GM18508 (cell line): ENCODE results near the gene GPR160.

Source experiments
- ATAC-seq: cut with Tn5 transposase; IDR thresholded peaks from one replicate; pipeline ENCODE4 v1.9.1; 2021; ENCODE audit warnings: moderate number of reproducible peaks; ENCODE audit not compliant: insufficient read depth, unreplicated experiment

The GPR160 gene

DNA sequence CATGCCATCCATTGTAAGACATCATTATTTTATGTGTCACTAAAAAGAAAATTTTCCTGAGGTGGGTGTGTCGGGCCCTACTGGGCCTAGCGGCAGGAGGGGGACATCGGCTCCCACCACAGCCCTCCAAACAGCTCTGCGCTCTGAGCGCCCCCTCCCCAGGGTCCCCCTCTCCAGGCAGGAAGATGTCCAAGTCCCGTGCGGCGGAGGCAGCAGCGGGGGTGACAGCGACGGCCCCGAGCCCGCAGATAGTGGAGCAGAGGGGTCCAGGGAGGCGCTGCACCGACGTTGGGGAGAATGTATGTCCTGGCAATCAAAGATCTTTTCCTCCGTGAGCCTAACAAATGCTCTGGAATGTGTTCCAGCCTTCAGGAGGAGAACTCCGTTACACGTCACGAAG lies 24.3 kb downstream of the GPR160 start:
- ATAC-seq, result no peak

DNA sequence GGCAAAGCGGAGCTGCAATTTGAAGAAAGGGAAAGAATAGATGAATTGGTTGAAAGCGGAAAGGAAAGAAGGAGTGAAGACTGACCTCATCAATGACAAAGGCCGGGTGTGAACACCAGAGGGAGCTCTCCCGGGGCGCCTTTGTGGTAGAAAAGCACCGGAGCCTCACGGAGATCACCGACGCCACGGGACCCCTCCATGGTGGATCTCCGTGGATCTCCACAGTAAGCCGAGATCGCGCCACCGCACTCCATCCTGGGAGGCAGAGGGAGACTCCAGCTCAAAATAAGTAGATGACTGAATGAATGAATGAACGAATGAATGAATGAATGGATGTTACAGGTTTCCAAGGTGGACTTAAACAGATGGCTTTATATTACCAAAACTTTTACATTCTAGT lies 25.0 kb downstream of the GPR160 start:
- ATAC-seq, result no peak

- ATAC-seq, result no peak
Observed at GRCh38 chr3:170063691-170064090, 25.9 kb downstream of the GPR160 start.

GRCh38 chr3:170064108-170064507 lies 26.3 kb downstream of the GPR160 start:
- no peak for ATAC-seq

GRCh38 chr3:170075441-170076091 lies 37.8 kb downstream of the GPR160 start:
- no peak for ATAC-seq

DNA sequence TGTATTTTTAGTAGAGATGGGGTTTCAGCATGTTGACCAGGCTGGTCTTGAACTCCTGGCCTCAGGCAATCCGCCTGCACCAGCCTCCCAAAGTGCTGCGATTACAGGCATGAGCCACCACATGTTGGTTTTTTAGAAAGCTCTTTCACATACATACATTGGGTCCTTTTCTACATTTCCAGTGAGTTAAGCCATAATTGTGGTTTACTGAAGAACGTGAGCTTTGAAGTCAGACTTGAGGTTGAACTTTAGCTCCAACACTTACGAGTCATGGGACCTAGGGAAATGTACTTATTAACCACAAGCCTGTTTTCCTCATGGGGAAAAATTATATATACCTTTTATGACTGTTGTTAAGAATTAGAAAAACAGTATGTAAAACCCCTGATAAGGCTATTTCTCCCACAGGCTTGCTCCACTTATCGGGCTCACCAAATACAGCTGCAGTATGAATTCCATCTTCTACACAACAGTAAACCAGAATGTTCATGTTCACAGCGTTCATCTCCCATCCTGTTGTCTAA lies 39.0 kb downstream of the GPR160 start:
- ATAC-seq, result no peak

- ATAC-seq, result no peak
Observed at GRCh38 chr3:170077361-170077760, 39.6 kb downstream of the GPR160 start.

- ATAC-seq, result no peak
Observed at GRCh38 chr3:170078620-170079281, 41.0 kb downstream of the GPR160 start.

DNA sequence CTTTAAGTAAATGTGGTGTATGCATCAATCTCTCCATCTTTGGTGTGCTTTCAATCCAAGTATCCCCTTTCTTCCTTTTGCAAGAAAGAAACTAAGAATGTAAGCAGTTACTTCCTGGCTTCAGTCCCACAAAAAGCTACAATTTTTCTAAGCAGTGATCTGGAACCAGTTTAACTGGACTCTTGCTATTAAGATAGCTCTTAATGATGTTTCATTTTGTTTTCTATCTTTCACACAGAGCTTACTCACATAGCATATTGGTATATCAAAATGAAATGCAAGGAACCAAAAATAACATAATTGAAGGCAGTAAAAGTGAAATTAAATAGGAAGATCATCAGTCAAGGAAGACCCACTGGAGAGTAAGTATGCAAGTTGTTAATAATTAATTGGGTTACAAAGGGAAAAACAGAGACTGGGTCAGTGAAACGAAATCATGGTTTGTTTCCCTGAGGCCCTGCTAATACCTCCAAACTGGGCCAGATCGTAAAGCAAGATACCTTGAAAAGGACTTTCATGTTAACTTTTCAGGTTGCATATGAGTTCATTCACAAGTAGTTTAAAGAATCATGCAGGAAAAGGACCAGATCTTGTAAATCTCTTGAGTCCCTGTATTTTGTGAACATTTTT lies 41.9 kb downstream of the GPR160 start:
- ATAC-seq, result no peak

DNA sequence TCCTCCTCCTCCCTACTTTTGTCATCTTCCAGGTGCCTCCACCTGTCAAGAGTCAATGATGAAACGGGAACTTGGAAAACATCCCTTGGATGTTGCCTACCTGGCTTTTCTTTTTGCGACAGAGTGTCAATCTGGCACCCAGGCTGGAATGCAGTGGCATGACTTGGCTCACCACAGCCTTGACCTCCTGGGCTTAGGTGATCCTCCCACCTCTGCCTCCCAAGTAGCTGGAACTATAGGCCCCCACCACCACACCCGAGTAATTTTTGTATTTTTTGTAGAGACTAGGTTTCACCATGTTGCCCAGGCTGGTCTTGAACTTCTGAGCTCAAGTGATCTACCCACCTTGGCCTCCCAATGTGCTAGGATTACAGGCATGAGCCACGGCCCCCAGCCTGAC lies 42.8 kb downstream of the GPR160 start:
- no peak for ATAC-seq

GRCh38 chr3:170081079-170081741 lies 43.4 kb downstream of the GPR160 start:
- no peak for ATAC-seq

DNA sequence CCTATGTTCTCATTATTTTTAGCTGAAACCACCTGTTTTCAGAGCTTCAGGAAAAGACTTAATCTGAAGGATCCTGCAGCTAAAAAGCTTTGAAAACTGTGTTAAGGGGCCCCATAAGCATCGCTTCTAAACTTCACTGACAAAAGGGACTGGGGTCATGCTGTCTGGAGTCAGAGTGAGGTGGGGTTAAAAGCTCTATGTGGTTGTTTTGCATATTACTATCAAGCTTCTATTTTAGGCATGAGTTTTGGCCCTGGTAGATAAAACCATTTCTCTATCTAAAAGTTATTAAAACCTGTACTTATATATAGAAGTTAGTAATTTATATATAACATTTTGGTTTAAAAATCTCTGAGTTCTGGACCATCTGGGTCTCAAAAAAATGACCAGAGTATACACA lies 45.5 kb downstream of the GPR160 start:
- ATAC-seq, result no peak

- no peak for ATAC-seq
Observed at GRCh38 chr3:170085396-170085795, 47.6 kb downstream of the GPR160 start.

GRCh38 chr3:170089862-170090600 lies 52.2 kb downstream of the GPR160 start:
- ATAC-seq, result no peak

GRCh38 chr3:170090601-170090981 lies 52.8 kb downstream of the GPR160 start:
- no peak for ATAC-seq

- no peak for ATAC-seq
Observed at GRCh38 chr3:170092907-170093306, 55.1 kb downstream of the GPR160 start.

DNA sequence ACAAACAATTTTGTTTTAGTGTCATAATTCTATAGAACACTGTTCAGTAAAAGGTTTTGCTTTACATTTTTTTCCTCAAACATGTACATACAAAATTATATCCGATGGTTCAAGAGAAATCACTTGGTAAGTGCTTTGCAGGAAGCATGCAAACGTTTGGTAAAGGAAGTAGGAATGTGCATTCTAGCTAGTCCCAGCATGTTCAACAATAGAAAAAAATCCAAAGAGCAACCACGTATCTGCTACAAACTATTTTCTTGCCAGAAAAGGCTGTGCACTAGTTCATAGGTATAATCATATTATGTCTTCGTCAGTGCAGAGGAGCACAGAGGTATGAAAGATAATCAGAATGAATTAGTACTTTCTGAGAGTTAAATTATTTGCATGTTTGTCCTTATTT lies 58.0 kb downstream of the GPR160 start:
- no peak for ATAC-seq

- no peak for ATAC-seq
Observed at GRCh38 chr3:170096342-170096741, 58.5 kb downstream of the GPR160 start.

DNA sequence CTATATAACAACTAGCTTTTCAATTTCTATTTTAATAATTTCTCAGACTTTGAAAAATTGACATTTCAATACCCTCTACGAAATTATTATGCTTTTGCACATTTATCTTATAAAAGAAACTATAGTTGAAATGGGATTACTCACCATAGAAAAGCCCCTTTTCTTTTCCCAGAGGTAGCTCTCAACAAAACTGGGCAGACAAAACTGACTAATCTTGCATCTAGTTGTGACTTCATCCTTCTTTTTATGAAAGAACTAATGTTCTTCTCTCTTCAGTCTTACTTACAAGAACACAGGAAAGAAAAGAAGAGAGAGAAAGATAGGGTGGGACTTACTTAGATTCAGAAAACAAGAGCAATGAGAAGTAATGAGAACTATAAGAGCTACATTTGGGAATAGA lies 61.0 kb downstream of the GPR160 start:
- ATAC-seq, result no peak

DNA sequence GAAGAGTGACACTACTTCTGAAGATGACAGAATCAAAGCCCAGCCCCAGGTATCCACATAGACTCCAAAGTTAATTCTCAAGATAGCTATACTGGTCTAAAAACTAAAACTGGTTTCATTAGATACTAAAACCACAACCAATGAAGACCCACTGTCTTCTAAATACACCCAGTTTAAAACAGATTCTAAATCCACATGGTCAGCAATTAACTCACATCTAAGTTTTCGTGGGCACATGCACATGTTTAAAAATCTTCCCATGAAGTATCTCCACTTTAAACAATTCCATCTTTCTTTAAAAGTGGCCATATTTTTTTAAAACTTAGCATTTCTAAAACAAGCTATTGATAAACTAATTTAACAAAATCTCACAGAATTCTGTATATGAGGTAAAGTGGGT lies 63.1 kb downstream of the GPR160 start:
- ATAC-seq, result no peak
